ENCODE results near the gene MACROH2A1.

DNA sequence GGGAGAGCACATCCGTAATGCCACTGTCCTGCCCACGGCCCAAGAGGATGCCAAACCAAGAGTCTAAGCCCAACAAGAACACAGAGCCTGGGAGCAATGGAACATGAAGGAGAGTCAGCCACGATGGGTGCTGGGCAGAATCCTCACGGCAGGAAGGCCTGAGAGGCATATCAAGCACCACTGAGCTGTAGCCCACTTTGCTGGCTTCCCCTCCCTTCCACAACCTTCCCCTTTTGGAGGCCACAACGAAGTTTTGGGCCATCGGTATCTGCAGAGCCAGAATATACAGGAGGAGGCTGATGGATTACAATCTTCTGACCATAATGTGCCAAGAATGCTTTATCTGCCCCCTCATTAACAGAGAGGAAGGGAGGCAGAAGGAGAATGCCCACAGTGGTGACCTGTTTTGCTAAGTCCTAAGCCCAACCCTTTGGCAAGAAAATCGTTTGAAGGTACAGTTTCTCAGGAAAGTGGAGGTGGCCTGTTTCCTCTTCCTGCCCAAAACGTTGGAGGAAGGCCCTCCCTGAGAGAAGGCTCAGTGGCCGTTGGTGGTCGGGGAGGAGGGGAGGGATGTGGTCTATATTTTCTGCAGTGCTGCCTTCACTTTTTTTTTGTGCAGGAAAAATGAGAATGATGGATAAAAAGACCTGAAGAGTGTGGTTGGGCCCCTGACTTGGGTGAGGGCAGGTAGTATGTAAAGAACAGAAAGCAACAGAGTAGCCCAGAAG lies 26.2 kb downstream of the MACROH2A1 start:
- no peak for TF ChIP-seq GLIS3 (CRISPR knock-in tag; IDR thresholded peaks at IDR 0.05)
- no peak for TF ChIP-seq ISL1 (CRISPR knock-in tag; IDR thresholded peaks at IDR 0.05)
- no peak for TF ChIP-seq ZNF8 (CRISPR knock-in tag; IDR thresholded peaks at IDR 0.05)
- TF ChIP-seq RARB (CRISPR knock-in tag; IDR thresholded peaks at IDR 0.05) = no peak
- TF ChIP-seq, protein P1, sequence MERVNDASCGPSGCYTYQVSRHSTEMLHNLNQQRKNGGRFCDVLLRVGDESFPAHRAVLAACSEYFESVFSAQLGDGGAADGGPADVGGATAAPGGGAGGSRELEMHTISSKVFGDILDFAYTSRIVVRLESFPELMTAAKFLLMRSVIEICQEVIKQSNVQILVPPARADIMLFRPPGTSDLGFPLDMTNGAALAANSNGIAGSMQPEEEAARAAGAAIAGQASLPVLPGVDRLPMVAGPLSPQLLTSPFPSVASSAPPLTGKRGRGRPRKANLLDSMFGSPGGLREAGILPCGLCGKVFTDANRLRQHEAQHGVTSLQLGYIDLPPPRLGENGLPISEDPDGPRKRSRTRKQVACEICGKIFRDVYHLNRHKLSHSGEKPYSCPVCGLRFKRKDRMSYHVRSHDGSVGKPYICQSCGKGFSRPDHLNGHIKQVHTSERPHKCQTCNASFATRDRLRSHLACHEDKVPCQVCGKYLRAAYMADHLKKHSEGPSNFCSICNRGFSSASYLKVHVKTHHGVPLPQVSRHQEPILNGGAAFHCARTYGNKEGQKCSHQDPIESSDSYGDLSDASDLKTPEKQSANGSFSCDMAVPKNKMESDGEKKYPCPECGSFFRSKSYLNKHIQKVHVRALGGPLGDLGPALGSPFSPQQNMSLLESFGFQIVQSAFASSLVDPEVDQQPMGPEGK (CRISPR knock-in tag; IDR thresholded peaks at IDR 0.05; ENCODE audit: borderline replicate concordance) = no peak
- no peak for TF ChIP-seq ARNTL (CRISPR knock-in tag; IDR thresholded peaks at IDR 0.05; ENCODE audit: borderline replicate concordance, low read depth)
- no peak for TF ChIP-seq PPARA (CRISPR knock-in tag; IDR thresholded peaks at IDR 0.05; ENCODE audit: borderline replicate concordance)

Data from SK-N-SH treated with all-trans-retinoic acid at 6 μM for 48 hours (cell line).